ENCODE measurements around the gene MEGF10.
"Not testable (repeated sequence)": the region's sequence is repeated elsewhere in the genome, so short reads cannot be mapped to it uniquely, and the experiment has no call there.

MEGF10 gene

GRCh38 chr5:127290019-127290945 is at the start of gene MEGF10:
Gene MEGF10 (plus strand): TSS chr5:127290796. CDS start chr5:127331309, 40,513 bp downstream.
- FAIRE-seq: no peak

- FAIRE-seq: no peak
Observed at GRCh38 chr5:127243011-127243410, 47.6 kb upstream of the MEGF10 start.

- no peak for FAIRE-seq
Observed at GRCh38 chr5:127254729-127255284, 35.8 kb upstream of the MEGF10 start.

GRCh38 chr5:127256886-127257597 is 33.6 kb upstream of the MEGF10 start:
- no peak for FAIRE-seq

- FAIRE-seq: no peak
Observed at GRCh38 chr5:127260686-127261085, 29.9 kb upstream of the MEGF10 start.

GRCh38 chr5:127265473-127265872 is 25.1 kb upstream of the MEGF10 start:
- FAIRE-seq: not testable (repeated sequence)

- not testable (repeated sequence) for FAIRE-seq
Observed at GRCh38 chr5:127268342-127268741, 22.3 kb upstream of the MEGF10 start.

- not testable (repeated sequence) for FAIRE-seq
Observed at GRCh38 chr5:127270713-127271112, 19.9 kb upstream of the MEGF10 start.

- no peak for FAIRE-seq
Observed at GRCh38 chr5:127275641-127276193, 14.9 kb upstream of the MEGF10 start.

GRCh38 chr5:127280491-127281220 is 9.9 kb upstream of the MEGF10 start:
- no peak for FAIRE-seq

- no peak for FAIRE-seq
Observed at GRCh38 chr5:127281609-127282008, 9.0 kb upstream of the MEGF10 start.

GRCh38 chr5:127288676-127289075 is 1.9 kb upstream of the MEGF10 start:
- FAIRE-seq: no peak

GRCh38 chr5:127290946-127291693 is 524 bp downstream of the MEGF10 start:
- FAIRE-seq: no peak

- no peak for FAIRE-seq
Observed at GRCh38 chr5:127292030-127292735, 1.6 kb downstream of the MEGF10 start.

- no peak for FAIRE-seq
Observed at GRCh38 chr5:127293373-127293772, 2.8 kb downstream of the MEGF10 start.

- FAIRE-seq: no peak
Observed at GRCh38 chr5:127294829-127295228, 4.2 kb downstream of the MEGF10 start.

- FAIRE-seq: no peak
Observed at GRCh38 chr5:127295454-127295853, 4.9 kb downstream of the MEGF10 start.

GRCh38 chr5:127296321-127296720 is 5.7 kb downstream of the MEGF10 start:
- no peak for FAIRE-seq

- FAIRE-seq: not testable (repeated sequence)
Observed at GRCh38 chr5:127296894-127297293, 6.3 kb downstream of the MEGF10 start.

- no peak for FAIRE-seq
Observed at GRCh38 chr5:127297348-127298035, 6.9 kb downstream of the MEGF10 start.
